HepG2 (cell line): ENCODE measurements around the gene TMEM266. TPM values are rescaled to one million over a fixed set of nuclear protein-coding genes. Genes with fewer than 3 reads are reported as not detected.

Experiments used
- ATAC-seq: fragments of 200-7000 bp; cut with Tn5 transposase; 3 replicates; pipeline ENCODE4 v1.9.1; 2020; ENCODE audit warnings: mild to moderate bottlenecking, moderate library complexity
- BruUV-seq: library from RNA; stranded (reverse); fragments of 400-500 nt; replicated peaks from 2 replicates; lab custom pipeline; 2021; lab: Mats Ljungman, UMichigan
- CTCF ChIA-PET: fragments of 300-600 bp; formaldehyde crosslinking; extraction: SDS; loops from one replicate; lab custom pipeline; 2021; ENCODE audit warnings: low total read pairs, inconsistent platforms, low intra/inter-chr PET ratio; lab: Yijun Ruan, JAX
- POLR2A ChIA-PET: fragments of 350-600 bp; sonication (Branson Sonifier 250); formaldehyde crosslinking; loops from one replicate; lab custom pipeline; 2020; ENCODE audit warnings: antibody characterized with exemption, inconsistent platforms; lab: Yijun Ruan, JAX
- DNase-seq: peaks from one replicate; pipeline ENCODE4 v3.0.0-alpha.2; 2015; ENCODE audit warnings: low spot score
- FAIRE-seq: peaks from 3 replicates; lab custom pipeline; 2011; peaks lifted over from hg19 to GRCh38; lab: Jason Lieb, UNC
- H2AFZ ChIP-seq: one replicate; pipeline ENCODE4 v1.6.1; 2011; ENCODE audit warnings: low read length, inconsistent platforms
- H3K27ac ChIP-seq: fragments of 300-600 bp; 3 replicates; pipeline ENCODE4 v1.8.0; 2011; ENCODE audit warnings: mixed run types, mild to moderate bottlenecking, mixed read lengths, low read length, inconsistent platforms; ENCODE audit not compliant: insufficient read depth; ENCODE audit errors: extremely low read length
- H3K27me3 ChIP-seq, 2 experiments: fragments of 200-600 bp in 1 of 2; 2 replicates in 1 of 2; 3 replicates in 1 of 2; pipeline versions ENCODE4 v1.6.0 to v1.8.0; 2011; ENCODE audit warnings: low read length in 2 of 2, mild to moderate bottlenecking in 2 of 2, moderate library complexity in 2 of 2, inconsistent platforms in 1 of 2; ENCODE audit not compliant: insufficient read depth in 2 of 2, control insufficient read depth in 1 of 2
- H3K36me3 ChIP-seq, 2 experiments: fragments of 200-600 bp in 1 of 2; replicated peaks in 1 of 2; 2 replicates in 1 of 2; 3 replicates in 1 of 2; pipeline versions ENCODE4 v1.5.1 to v1.8.0; 2011; ENCODE audit warnings: low read length in 2 of 2, inconsistent platforms in 1 of 2; ENCODE audit not compliant: insufficient read depth in 2 of 2, control insufficient read depth in 1 of 2
- H3K4me1 ChIP-seq: 2 replicates; pipeline ENCODE4 v1.5.1; 2012; ENCODE audit warnings: low read length, inconsistent platforms; ENCODE audit not compliant: insufficient read depth
- H3K4me2 ChIP-seq: 2 replicates; pipeline ENCODE4 v1.6.0; 2011; ENCODE audit warnings: low read depth, low read length, inconsistent platforms
- H3K4me3 ChIP-seq, 3 experiments: fragments of 200-600 bp in 1 of 3; sonication (generic), shearing (Covaris generic) in 1 of 3; replicated peaks in 1 of 3; 2 replicates each; pipeline ENCODE4 v1.5.1; 2011 to 2016; ENCODE audit warnings: low read length in 3 of 3, inconsistent platforms in 2 of 3, low read depth in 2 of 3, mild to moderate bottlenecking in 2 of 3, control low read depth in 1 of 3, mixed read lengths in 1 of 3; ENCODE audit not compliant: insufficient read depth in 1 of 3
- H3K79me2 ChIP-seq: one replicate; pipeline ENCODE4 v1.6.1; 2011; ENCODE audit warnings: low read length, inconsistent platforms; ENCODE audit not compliant: insufficient read depth
- H3K9ac ChIP-seq: 2 replicates; pipeline ENCODE4 v1.6.0; 2011; ENCODE audit warnings: mild to moderate bottlenecking, low read depth, low read length, inconsistent platforms; ENCODE audit not compliant: insufficient read depth
- H3K9me3 ChIP-seq: 2 replicates; pipeline ENCODE4 v1.5.1; 2012; ENCODE audit warnings: mild to moderate bottlenecking, low read length
- H4K20me1 ChIP-seq: 2 replicates; pipeline ENCODE4 v1.6.0; 2011; ENCODE audit warnings: inconsistent platforms, mild to moderate bottlenecking, low read length, moderate library complexity; ENCODE audit not compliant: insufficient read depth
- DMAP1 ChIP-seq: IDR thresholded peaks from 2 replicates; pipeline ENCODE4 v1.6.1; 2016
- GLI4 ChIP-seq: sonication (generic); formaldehyde crosslinking; IDR thresholded peaks from 2 replicates; pipeline ENCODE4 v1.5.1; 2020; ENCODE audit warnings: missing genetic modification reagents, mild to moderate bottlenecking, moderate library complexity, borderline replicate concordance
- POGZ ChIP-seq: sonication (generic); formaldehyde crosslinking; IDR thresholded peaks from 2 replicates; pipeline ENCODE4 v1.4.0; 2020; ENCODE audit warnings: mild to moderate bottlenecking, missing genetic modification reagents
- RFXANK ChIP-seq: IDR thresholded peaks from 2 replicates; pipeline ENCODE4 v1.6.1; 2016
- SMARCE1 ChIP-seq: fragments of 450-650 bp; IDR thresholded peaks from 2 replicates; pipeline ENCODE4 v1.6.1; 2017; ENCODE audit warnings: borderline replicate concordance
- SOX13 ChIP-seq, 3 experiments: fragments of 450-650 bp in 1 of 3; sonication (generic) in 1 of 3; formaldehyde crosslinking in 1 of 3; IDR thresholded peaks in 2 of 3; conservative IDR thresholded peaks in 1 of 3; 2 replicates each; pipeline versions ENCODE4 v1.5.0 to v1.6.1; 2016 to 2020; ENCODE audit warnings: antibody characterized with exemption in 1 of 3, mild to moderate bottlenecking in 1 of 3, missing compliant biosample characterization in 1 of 3, missing genetic modification reagents in 1 of 3, moderate library complexity in 1 of 3
- SRF ChIP-seq: IDR thresholded peaks from 2 replicates; pipeline ENCODE4 v1.6.1; 2011; ENCODE audit warnings: mild to moderate bottlenecking, low read depth, low read length, moderate library complexity
- SYNCRIP ChIP-seq: fragments of 200-400 bp; formaldehyde crosslinking; IDR thresholded peaks from 2 replicates; pipeline ENCODE4 v1.6.1; 2018; ENCODE audit warnings: mild to moderate bottlenecking, low read depth, low read length; ENCODE audit not compliant: insufficient read depth
- ZBTB21 ChIP-seq: sonication (generic); formaldehyde crosslinking; IDR thresholded peaks from 2 replicates; pipeline ENCODE4 v1.4.0; 2020; ENCODE audit warnings: missing genetic modification reagents
- ZNF326 ChIP-seq: sonication (generic); formaldehyde crosslinking; IDR thresholded peaks from 2 replicates; pipeline ENCODE4 v1.4.0; 2020; ENCODE audit warnings: missing genetic modification reagents, borderline replicate concordance
- ZNF562 ChIP-seq: sonication (generic); formaldehyde crosslinking; IDR thresholded peaks from 2 replicates; pipeline ENCODE4 v1.8.0; 2022; ENCODE audit warnings: missing genetic modification reagents, borderline replicate concordance
- ZNF782 ChIP-seq: sonication (generic); formaldehyde crosslinking; IDR thresholded peaks from 2 replicates; pipeline ENCODE4 v1.4.0; 2020; ENCODE audit warnings: missing genetic modification reagents, mild to moderate bottlenecking, borderline replicate concordance
- WGBS: methylation state at CpG from one replicate; pipeline ENCODE4 v1.1.6; 2017; ENCODE audit warnings: low lambda C conversion rate; 5-methylcytosine and 5-hydroxymethylcytosine counted together
- in situ Hi-C: cut with HindIII; loops from 2 replicates; pipeline ENCODE4 v1.10.0; 2017; ENCODE audit warnings: low pct_unique_long_range_greater_than_20kb; ENCODE audit not compliant: extremely low pct_ligation_motif_present
- intact Hi-C: fragments of 100-400 bp; cut with micrococcal nuclease; formaldehyde crosslinking; loops from one replicate; pipeline ENCODE4 v1.10.0; 2022; ENCODE audit not compliant: unreplicated experiment
- polyA plus RNA-seq, 8 experiments: library from polyadenylated mRNA; depleted of rRNA in 3 of 8; stranded (reverse) in 7 of 8; unstranded in 1 of 8; fragments of >200 nt; fragmentation: Illumina TruSeq in 4 of 8; extraction: Trizol in 4 of 8; gene quantifications; 2 replicates each; pipeline versions ENCODE4 v1.2.1 to v1.2.3, GENCODE V29; 2011 to 2016; ENCODE audit warnings: low read depth in 4 of 8, missing spikeins in 1 of 8, mixed read lengths in 1 of 8; ENCODE audit not compliant: insufficient read depth in 1 of 8
- total RNA-seq, 5 experiments: library from RNA; depleted of rRNA; stranded (reverse); fragments of >200 nt; fragmentation: Illumina TruSeq; extraction: Trizol; gene quantifications; 2 replicates each; pipeline ENCODE4 v1.2.3, GENCODE V29; 2016; ENCODE audit warnings: low read depth in 1 of 5
- TF ChIP-seq, protein P1 (sequence below): sonication (generic); formaldehyde crosslinking; IDR thresholded peaks from 2 replicates; pipeline ENCODE4 v1.4.0; 2020; ENCODE audit warnings: mild to moderate bottlenecking, missing genetic modification reagents
- TF ChIP-seq, protein P2 (sequence below): sonication (generic); formaldehyde crosslinking; IDR thresholded peaks from 2 replicates; pipeline ENCODE4 v1.5.1; 2020; ENCODE audit warnings: missing genetic modification reagents, mild to moderate bottlenecking, borderline replicate concordance

TMEM266 gene
- total and polyA plus RNA-seq, 2 of the 13 experiments (the other 11 are each of a cell fraction or from before 2014, with no cell fraction given), result 0.04 TPM; not detected in 1

DNA sequence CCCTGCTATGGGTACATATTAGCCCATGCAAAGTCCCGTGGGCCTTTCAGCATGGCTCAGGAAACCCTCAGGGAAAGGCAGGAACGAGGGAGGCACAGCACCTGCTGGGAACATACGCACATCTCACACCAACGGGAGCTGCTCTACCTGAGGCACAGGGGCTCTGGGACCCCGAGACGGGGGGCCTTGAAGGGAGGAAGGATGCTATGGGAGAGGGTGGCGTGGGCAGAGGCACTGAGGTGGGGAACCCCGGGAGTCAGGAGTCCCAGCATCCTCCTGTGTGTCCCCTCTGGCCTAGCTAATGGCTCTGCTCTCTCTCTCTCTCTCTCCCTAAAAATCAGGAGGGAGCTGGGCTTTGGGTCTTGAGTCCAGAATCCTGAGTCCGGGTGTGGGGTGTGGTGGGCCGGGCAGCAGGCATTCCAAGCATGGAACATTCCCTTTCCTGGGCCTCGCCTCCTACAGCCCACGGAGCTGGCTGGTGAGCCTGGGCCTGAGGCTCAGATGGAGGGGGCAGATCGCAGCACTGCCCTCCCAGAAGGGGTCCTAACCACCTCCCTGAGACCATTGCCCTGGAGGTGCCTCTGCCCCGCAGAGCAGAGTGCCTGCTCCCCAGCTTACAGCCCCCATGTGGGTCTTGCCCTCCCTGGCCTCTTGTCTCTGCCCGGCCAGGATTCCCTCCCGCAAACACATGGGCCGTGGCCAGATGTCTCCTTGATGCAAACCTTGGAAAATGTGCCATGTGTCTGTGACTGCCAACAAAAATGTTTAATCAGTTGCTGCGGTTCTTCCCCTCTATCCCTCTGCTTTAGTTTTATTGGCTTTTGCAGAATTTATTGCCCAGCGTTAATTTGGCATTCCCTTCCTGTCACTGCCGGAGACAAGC lies 101.6 kb downstream of the TMEM266 start:
- Histone ChIP-seq H3K4me3 (no peak overlapping the region), H4K20me1 (no peaks in the 10 kb centered on the region), H3K4me1 (peaks cover 18% of the 10 kb centered on the region), H2AFZ (no peak overlapping the region), H3K36me3 (no peaks in the 10 kb centered on the region), H3K4me2 (no peak overlapping the region), H3K27me3 (peaks cover 2 to 71% of the 10 kb centered on the region in 2 experiments), H3K79me2 (no peaks in the 10 kb centered on the region), H3K27ac (no peak overlapping the region), H3K9ac (no peak overlapping the region), H3K9me3 (no peaks in the 10 kb centered on the region)
- ATAC-seq (no peak), FAIRE-seq (no peak), DNase-seq (no peak)
- CTCF ChIA-PET, result no interaction called here
- intact Hi-C loops (no loop called here), in situ Hi-C loops (no loop called here)
- POLR2A ChIA-PET, result no interaction called here
- no TSS peak for BruUV-seq
- WGBS, result 37% methylated on average over 12 of the region's 20 CpGs
- TF ChIP-seq ZNF326 (CRISPR knock-in tag) (no peak), SYNCRIP (no peak), GLI4 (CRISPR knock-in tag) (no peak), ZNF562 (CRISPR knock-in tag) (no peak), SRF (no peak), RFXANK (no peak), SMARCE1 (no peak), POGZ (CRISPR knock-in tag) (no peak), ZNF782 (no peak), DMAP1 (CRISPR knock-in tag) (no peak), ZBTB21 (CRISPR knock-in tag) (no peak), SOX13 (IDR thresholded peaks at IDR 0.05) (no peak), SOX13 (CRISPR knock-in tag; conservative IDR thresholded peaks at IDR 0.05 in 1 of 2, IDR thresholded peaks at IDR 0.05 in 1 of 2) (no peak)
- TF ChIP-seq, protein P1, sequence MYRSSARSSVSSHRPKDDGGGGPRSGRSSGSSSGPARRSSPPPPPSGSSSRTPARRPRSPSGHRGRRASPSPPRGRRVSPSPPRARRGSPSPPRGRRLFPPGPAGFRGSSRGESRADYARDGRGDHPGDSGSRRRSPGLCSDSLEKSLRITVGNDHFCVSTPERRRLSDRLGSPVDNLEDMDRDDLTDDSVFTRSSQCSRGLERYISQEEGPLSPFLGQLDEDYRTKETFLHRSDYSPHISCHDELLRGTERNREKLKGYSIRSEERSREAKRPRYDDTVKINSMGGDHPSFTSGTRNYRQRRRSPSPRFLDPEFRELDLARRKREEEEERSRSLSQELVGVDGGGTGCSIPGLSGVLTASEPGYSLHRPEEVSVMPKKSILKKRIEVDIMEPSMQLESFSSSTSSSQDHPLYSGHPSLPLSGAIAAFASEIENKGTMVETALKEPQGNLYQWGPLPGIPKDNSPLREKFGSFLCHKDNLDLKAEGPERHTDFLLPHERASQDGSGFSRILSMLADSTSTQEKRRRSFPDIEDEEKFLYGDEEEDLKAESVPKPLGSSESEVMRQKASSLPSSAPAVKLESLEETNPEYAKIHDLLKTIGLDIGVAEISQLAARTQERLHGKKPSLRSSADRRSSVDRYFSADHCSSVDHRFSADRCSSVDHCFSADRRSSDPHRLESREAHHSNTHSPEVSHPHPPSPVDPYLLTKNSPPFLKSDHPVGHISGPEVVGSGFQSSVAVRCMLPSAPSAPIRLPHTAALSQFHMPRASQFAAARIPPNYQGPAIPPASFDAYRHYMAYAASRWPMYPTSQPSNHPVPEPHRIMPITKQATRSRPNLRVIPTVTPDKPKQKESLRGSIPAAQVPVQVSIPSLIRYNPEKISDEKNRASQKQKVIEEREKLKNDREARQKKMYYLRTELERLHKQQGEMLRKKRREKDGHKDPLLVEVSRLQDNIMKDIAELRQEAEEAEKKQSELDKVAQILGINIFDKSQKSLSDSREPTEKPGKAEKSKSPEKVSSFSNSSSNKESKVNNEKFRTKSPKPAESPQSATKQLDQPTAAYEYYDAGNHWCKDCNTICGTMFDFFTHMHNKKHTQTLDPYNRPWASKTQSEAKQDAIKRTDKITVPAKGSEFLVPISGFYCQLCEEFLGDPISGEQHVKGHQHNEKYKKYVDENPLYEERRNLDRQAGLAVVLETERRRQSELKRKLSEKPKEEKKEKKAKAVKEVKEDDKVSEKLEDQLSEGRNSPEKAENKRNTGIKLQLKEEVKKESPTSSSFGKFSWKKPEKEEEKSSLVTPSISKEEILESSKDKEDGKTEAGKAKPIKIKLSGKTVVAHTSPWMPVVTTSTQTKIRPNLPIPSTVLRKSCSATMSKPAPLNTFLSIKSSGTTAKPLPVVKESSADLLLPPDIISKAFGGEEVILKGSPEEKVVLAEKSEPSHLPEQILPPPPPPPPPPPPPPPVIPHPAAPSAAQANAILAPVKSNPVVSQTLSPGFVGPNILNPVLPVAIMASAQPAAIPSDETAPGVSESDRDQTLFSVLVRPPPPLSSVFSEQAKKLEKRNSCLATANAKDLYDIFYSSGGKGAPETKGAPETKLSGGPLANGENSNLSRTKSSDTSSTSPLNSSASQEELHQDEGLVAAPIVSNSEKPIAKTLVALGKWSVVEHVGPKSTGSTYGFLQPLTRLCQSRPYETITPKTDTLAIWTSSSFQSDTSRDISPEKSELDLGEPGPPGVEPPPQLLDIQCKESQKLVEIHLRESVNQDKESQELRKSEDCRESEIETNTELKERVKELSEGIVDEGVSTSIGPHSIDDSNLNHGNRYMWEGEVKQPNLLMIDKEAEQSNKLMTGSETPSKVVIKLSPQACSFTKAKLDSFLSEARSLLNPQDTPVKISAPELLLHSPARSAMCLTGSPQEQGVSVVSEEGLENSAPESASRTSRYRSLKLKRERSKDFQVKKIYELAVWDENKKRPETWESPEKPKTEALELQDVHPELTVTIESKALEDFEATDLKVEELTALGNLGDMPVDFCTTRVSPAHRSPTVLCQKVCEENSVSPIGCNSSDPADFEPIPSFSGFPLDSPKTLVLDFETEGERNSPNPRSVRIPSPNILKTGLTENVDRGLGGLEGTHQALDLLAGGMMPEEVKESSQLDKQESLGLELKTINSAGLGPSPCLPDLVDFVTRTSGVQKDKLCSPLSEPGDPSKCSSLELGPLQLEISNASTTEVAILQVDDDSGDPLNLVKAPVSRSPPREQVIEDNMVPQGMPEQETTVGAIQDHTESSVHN (CRISPR knock-in tag), result no peak
- TF ChIP-seq, protein P2, sequence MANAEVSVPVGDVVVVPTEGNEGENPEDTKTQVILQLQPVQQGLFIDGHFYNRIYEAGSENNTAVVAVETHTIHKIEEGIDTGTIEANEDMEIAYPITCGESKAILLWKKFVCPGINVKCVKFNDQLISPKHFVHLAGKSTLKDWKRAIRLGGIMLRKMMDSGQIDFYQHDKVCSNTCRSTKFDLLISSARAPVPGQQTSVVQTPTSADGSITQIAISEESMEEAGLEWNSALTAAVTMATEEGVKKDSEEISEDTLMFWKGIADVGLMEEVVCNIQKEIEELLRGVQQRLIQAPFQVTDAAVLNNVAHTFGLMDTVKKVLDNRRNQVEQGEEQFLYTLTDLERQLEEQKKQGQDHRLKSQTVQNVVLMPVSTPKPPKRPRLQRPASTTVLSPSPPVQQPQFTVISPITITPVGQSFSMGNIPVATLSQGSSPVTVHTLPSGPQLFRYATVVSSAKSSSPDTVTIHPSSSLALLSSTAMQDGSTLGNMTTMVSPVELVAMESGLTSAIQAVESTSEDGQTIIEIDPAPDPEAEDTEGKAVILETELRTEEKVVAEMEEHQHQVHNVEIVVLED (CRISPR knock-in tag), result no peak
